Measurements from ENCODE around the gene CUTC. TPM values are rescaled to one million over a fixed set of nuclear protein-coding genes. Genes with fewer than 3 reads are reported as not detected.
A peak's percentile ranks its signal among the peaks of the same experiment; 100 is the strongest.
"Not testable (repeated sequence)": the region's sequence is repeated elsewhere in the genome, so short reads cannot be mapped to it uniquely, and the experiment has no call there.

Gene CUTC, protein sequence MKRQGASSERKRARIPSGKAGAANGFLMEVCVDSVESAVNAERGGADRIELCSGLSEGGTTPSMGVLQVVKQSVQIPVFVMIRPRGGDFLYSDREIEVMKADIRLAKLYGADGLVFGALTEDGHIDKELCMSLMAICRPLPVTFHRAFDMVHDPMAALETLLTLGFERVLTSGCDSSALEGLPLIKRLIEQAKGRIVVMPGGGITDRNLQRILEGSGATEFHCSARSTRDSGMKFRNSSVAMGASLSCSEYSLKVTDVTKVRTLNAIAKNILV
- 9.0 TPM for total RNA-seq

DNA sequence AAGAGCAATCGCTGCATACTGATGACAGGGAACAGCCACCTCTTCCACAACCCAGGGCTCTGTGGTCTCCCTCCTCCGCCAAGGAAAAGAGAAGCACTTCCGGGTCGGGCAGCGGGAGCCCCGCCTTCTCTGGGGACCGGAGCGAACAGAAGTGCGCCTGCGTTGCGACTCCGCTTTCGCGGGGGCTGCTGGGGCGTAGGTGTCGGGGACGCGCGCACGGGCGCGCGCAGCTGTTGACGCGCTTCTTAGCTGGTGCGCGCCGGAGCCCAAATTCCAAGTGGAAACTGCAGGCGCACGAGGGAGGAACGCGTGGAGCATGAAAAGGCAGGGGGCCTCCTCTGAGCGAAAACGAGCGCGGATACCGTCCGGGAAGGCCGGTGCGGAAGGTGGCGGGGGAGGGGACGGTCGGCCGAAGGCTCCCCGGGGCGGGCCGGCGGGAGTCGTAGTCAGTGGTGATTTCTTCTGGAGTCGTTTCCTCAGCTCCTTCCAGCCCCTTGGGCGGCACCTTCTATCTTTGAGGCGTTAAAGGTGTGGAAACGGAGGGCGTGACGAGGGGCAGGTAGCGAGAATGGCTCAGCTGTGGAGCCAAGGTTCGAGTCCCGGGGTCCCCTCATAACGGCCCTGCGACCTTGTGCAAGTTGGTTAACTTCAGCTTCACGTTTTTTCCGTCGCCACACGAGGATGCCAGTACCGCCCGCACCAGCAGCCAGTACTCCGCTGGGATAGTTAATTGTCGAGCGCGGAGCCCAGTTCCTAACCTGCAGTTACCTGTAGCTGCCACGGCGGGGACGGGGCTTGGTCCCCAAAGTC, at the start of gene CUTC, which contains the start of gene COX15:
Gene CUTC, plus strand, starts transcription at position 202 of the 810 bp plus-strand sequence. Its CDS starts 115 bp downstream, at position 317.
Gene COX15, minus strand, starts transcription at position 95 of the 810 bp plus-strand sequence. Its CDS starts 78 bp downstream, at position 17.
- DNase-seq: peak; percentile 94

DNA sequence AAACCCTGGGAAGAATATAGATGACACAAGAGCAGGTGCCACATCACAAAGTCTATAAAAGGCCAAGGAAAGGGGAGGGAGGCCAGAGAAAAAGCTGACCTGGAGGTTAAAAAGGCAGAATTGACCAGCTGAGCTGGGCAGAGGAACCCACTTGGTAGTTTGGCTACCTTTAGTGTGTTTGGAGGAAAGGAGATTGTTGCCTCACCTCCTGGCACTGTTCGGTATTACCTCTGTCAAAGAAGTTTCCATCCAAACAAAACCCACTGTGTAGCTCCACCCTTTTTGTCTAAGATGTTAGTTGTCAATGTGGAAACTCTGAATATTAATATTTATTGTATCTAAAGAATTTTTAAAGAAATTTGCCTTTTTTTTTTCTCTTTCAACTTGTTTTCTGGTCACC, 49.3 kb upstream of the CUTC start:
- no peak for DNase-seq

DNA sequence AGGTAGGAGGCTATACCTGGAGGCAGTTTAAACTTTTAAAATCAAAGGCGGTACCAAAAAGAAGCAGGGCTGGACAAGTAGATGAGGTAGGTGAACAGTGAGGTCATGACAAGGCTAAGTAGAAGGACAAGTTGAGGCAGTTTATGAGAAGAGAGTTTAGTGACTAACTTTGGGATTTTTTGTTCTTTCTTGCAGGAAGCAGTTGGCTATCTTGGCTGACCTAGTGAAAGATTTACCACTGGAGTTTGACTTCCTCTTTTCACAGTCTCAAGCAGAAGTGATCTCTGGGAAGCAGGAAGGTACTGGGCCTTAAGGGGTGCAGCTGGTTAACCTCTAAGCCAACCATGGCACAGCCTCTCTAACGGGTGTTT, 46.5 kb upstream of the CUTC start:
- DNase-seq: no peak

DNA sequence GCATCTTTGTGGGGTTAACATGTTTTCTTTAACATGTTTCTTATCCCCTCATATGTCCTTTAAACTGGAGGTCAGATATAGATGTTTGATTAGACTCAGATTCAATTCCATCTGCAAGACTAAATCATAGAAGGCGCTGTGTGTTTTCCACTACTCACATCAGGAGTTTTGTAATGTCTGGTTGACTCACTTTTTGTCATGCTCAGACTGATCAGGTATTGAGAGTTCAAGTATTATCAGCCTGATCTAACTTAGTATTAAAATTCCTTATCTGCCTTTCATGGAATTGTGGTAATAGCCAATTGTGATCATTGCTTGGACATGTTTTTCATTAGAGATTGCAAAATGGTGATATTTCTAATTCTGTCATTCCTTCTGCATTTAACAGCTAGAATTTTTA, 42.6 kb upstream of the CUTC start:
- no peak for DNase-seq

DNA sequence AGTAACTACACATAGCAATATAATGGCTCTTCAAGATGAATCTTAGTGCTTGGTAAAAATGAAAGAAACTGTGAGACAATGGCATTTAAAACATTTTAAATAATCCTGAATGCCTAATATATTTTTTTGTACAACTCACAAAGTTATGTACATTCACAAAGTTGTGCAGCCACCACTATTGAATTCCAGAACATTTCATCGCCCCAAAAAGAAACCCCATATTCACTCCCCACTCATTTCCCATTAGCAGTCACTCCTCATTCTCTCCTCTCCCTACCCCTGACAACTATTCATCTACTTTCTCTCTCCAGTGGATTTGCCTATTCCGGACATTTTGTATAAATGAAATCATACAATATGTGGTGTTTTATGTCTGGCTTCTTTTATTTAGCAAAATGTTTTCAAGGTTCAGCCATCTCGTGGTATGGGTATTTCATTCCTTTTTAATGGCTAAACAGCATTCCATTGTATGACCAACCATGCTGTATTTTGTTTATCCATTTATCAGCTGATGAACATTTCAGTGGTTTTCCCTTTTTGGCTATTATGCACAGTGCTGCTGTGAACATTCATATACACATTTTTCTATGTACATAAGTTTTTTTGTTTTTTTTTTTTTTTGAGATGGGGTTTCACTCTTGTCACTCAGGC, 38.0 kb upstream of the CUTC start:
- no peak for DNase-seq

DNA sequence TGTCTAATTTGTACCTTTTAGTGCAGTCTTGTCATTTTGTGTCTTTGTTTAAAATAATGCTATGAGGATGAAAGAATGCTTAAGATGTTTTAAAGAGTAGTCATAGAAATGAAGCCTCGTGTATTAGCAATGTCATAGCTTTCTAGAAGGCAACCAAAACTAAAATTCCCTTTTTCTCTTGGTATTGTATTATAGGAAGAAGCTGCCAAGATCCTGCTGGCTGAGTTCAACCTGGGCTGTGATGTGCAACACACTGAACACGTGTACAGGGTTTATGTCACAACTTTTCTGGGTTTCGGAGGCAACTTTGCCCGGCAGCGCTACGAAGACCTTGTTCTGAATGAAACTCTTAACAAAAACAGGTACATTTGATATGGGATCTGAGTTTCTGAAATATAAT, 36.3 kb upstream of the CUTC start:
- no peak for DNase-seq

DNA sequence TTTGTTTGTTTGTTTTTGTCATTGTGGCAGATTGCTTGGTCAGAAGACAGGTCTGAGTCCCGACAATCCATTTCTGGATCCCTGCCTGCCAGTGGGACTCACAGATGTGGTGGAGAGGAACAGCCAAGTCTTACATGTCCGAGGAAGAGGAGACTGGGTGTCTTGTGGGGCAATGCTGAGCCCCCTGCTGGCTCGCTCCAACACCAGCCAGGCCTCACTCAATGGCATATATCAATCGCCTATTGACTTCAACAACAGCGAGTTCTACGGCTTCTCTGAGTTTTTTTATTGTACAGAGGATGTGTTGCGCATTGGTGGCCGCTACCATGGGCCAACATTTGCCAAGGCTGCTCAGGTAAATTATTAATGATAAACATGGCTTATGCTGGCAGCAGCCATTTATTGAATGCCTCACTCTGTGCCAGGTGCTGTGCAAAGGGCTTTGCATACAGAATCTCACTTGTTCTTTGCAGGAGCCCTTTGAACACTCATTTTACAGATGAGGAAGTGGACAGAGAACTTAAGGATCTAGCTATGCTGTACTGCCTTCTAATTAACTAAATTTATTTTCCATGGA, 33.4 kb upstream of the CUTC start:
- no peak for DNase-seq

DNA sequence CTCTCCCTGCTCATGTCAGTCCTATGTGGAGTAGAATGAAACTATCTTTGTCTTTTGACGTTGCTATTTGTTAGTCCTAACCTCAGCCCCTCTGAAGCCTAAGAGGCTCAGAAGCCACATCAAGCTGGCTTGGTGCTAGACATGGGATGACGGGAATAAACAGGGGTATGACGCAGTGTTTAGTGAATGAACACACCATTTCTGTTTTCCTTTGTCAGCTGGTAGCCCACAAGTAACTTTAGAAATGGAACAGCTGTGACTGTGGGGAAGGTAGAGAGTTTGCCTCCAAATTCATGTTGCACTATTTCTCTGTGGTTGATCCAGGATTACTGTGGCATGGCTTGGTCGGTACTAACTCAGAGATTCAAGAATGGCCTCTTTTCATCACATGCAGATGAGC, 31.4 kb upstream of the CUTC start:
- no peak for DNase-seq

DNA sequence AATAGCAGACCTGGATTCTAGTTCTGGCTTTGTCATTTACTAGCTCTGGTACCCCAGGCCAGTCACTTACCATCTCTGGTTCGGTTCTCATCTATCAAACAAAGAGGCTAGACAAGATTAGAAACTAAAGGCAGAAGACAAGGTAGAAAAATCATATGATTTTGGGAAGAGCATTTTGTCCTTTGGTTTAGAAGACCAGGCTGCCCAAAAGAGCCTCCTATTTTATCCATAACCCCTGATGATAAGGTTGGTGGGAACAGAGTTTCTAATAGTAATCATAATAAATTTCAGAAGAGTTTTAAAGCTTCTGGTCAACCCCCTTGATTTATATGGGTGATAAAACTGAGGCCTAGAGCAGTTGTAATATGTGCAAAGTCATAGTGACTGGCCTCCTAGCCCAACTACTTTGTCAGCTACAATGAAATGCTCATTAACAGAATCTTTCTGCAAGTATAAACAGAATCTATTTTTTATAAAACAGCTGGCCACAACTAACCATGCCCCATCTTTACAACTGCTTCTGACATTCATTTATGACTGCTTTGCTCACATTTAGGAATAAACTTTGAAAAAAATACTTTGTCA, 23.5 kb upstream of the CUTC start:
- no peak for DNase-seq

DNA sequence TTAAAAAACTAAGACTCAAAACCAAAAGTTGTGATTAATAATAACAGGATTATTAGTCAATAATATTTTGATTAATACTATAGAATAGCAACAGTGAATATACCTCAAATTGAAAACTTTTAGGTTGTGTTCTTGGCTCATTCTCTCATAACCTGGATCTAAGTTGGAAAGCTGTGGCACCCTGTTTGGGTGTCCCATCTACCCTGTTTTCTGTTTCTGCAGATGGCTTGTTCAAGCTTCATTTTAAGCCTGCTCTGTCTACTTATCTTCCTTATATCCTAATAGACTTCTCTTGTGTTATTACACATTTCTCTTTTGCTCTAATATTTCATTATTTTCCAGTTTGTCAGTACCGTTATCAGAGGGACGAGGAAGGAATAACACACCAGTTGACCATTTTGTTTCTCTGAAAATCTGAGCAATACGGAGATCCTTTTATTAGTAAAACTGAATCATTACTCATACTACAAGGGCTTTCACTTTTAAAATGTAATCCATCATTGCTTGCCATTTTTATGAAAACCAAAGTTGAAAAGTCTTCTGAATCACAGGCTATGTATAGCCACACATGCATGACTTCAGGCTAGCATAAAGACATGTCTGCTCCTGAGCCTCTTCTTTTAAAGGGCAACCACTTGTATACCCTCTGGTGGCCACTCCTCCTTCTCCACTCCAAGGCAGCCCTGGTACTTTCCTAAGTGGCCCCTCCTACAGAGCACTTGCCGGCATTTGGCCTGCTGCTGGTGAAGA, 22.4 kb upstream of the CUTC start:
- no peak for DNase-seq

DNA sequence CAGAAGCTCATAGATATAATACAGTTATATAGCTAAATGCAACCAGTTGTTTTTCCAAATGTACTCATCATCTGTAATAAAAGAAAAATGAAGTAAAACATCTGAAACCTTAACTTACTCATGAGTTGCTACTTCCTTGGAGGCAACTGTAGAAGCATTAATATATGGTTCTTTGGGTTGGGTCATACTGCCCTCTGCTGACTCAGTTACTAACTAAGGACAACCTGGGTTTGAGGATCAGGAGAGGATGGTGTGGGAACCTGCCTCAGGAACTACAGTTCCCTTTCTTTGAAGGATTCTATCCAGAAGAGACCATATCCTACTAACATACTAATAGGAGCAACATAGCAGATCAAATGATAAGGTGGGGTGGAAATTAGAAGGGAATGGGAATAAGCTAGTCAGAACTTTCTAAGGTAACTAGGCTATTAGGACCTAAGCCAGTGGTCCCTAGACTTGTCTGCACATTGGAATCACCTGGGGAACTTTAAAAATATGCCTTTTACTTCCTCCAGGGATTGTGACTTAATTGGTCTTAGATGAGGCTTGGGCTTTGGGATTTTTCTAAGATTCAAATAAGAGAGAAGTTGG, 20.8 kb upstream of the CUTC start:
- DNase-seq: no peak

DNA sequence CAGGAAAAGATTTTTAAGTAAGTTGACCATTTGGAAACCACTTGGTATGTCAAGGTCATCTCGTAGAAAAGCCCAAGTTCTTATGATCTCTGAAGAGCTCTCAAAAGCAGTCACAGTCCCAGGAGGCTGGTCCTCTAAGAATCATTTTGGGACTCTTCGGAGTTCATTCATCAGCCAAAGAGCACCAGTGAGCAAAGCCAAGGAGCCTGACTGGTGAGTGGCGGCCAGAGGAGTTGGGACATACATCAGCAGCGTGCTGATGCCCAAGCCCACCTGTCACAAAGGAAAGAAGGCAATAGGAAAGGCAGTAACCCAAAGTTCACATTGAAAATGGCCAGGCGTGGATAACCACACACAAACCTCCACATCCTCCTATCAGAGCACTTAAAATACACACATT, 17.6 kb upstream of the CUTC start:
- no peak for DNase-seq

DNA sequence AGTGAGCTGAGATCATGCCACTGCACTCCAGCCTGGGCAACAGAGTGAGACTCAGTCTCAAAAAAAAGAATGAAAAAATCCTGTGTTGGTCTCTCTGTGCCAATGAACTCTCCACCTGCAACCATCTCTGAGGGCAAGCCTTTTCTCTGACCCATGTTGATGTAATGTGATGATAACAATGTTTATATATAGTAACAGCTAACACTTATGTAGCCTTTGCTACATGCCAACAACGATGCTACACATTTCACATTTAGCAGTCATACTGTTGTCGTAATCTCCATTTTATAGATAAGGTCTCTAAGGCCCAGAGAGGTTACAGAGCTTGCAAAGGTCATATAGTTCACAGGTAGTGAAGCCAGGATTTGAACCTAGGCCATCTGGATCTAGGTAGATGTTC, 11.6 kb upstream of the CUTC start:
- no peak for DNase-seq

DNA sequence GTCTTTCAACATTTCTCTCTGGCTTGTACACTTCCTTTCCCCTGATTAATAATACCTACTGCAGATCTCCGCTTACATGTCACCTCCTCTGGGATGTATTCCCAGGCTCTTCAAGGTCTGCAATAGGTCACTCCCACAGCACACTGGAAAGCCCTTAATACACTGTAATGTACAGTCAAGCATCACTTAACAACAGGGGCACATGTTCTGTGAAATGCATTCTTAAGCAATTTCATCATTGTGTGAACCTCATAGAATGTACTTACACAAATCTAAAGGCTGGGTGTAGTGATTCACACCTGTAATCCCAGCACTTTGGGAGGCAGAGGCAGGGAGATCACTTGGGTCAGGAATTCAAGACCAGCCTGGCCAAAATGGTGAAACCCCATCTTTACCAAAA, 2.0 kb upstream of the CUTC start:
- DNase-seq: no peak

DNA sequence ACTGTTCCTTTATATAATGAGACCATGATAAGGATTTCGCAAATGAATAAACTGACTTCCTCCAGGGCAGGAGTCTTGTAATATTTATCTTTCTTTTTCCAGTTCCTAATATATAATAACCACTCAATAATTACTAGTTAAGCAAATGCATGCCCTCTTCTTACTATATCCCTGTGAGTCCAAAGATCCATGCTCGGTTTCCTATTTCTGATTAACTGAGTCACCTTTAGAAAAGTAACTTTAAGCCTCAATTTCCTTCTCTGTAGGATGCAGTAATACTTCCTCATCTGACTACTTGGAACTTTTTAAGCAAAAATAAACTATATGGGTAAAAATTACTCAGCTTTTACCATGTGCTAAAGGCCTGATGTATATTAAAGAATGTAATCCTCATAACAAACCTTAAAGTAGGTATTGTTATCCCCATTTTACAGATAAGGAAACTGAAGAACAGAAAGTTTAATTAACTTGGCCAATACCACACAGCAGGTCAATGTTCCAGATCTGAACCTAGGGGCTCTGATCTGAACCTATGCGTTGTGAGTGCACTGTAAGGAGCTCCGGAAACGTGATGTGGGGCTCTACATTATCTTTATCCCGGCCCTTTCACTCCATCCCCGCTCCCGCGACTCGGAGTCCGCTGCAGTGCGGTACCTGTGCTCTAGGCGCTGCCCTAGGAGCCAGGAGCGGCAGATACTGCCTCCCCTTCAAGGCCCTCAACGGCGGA, 565 bp upstream of the CUTC start:
- DNase-seq: no peak

DNA sequence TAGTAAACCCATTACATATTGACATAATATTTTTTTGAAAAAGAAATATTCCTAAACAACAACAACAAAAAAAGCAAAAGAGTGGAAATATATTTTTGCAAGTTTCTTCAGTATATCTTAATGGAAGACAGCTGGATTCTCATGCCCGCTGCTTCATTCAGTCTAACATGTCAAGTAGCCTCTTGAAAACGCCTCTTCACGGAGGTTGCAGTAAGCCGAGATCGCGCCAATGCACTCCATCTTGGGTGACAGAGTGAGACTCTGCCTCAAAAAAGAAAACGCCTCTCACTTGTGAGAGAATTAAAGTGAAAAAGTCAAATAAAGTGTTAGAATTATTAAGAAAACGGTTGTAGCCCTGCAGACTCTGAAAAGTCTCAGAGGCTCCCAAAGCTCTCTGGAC, 1.3 kb downstream of the CUTC start:
- no peak for DNase-seq

DNA sequence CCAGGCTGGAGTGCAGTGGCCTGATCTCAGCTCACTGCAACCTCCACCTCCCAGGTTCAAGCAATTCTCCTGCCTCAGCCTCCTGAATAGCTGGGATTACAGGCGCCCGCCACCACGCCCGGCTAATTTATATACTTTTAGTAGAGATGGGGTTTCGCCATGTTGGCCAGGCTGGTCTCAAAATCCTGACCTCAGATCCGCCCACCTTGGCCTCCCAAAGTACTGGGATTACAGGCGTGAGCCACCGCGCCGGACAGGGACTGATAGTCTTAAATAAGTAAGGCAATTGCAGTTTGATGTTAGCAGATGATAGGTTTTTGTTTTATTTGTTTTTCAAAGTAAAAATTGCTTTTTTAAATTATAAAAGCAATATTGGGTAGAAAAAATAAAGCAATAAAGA, 2.1 kb downstream of the CUTC start:
- DNase-seq: not testable (repeated sequence)

DNA sequence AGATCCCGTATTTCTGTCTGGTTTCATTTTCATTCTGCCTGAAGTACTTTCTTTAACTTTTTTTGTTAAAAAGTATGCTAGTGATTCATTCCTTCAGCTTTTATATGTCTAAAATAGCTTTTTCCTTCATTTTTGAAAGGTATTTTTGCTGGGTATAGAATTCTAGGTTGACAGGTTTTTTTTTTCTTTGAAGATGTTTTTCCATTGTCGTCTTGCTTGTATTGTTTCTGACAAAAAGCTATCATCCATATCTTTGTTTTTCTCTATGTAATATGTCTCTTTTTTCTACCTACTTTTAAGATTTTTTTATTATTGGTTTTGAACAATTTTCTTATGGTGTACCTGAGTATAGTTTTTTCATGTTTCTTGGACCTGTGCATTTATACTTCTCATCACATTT, 8.2 kb downstream of the CUTC start:
- no peak for DNase-seq

DNA sequence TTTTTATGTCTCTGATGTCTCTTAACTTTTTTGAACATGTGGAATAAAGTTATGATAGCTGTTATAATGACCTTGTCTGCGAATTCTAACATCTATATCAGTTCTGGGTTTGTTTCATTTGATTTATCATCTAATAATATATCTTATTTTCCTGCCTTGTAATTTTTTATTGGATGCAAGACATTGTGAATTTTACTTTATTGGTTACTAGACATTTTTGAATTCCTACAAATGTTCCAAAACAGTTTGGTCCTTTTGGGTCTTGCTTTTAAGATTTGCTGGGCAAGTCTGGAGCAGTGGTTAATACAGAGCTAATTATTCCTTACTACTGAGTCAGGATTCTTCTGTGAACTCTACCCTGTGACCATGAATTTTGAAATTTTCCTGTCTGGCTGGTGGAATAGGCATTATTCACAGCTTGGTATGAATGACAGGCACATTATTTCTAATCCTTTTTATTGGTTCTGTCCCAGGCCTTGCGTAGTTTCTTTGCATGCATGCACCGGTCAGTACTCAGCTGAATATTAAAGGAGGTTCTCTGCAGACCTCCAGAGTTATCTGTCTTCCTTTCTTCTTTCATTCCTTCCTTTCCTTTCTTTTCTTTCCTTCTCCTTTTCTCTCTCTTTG, 9.0 kb downstream of the CUTC start:
- no peak for DNase-seq

DNA sequence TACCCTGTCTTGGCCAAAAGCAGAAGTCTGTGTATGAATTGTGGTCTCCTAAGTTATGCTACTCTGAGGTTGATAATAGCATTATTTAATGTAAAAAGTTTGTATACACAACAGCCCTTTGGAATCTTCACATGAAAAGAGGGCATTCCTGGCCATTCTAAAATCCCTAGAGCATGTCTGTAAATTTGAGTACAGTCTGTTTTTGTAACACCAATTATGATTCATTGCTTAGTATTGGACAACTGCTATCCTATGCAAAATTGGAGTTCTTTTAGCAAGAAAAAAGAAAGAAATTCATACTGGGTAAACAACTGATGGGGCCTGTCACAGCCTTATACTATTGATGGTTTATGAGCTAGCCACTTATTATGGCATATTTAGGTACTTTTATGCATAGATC, 10.2 kb downstream of the CUTC start:
- DNase-seq: no peak

Measured in occipital lobe (tissue), 2 donors.